HepG2 (cell line): Measurements from ENCODE around the gene GNRH2. TPM values are rescaled to one million over a fixed set of nuclear protein-coding genes. Genes with fewer than 3 reads are reported as not detected.
A peak's percentile ranks its signal among the peaks of the same experiment; 100 is the strongest.

ENCODE experiments used
- ELF4 ChIP-seq: sonication (generic); formaldehyde crosslinking; IDR thresholded peaks from 2 replicates; pipeline ENCODE4 v1.5.0; 2020; ENCODE audit warnings: missing genetic modification reagents, mild to moderate bottlenecking, moderate library complexity, borderline replicate concordance
- ETV5 ChIP-seq: IDR thresholded peaks from 2 replicates; pipeline ENCODE4 v1.6.1; 2018; ENCODE audit warnings: missing biosample characterization, missing genetic modification reagents, inconsistent platforms, borderline replicate concordance
- JUND ChIP-seq: sonication (generic); formaldehyde crosslinking; IDR thresholded peaks from 2 replicates; pipeline ENCODE4 v1.8.0; 2022; ENCODE audit warnings: mild to moderate bottlenecking, missing genetic modification reagents
- MBD4 ChIP-seq: IDR thresholded peaks from 2 replicates; pipeline ENCODE4 v1.6.1; 2012; ENCODE audit warnings: low read length, inconsistent platforms, borderline replicate concordance
- PAWR ChIP-seq: sonication (generic); formaldehyde crosslinking; IDR thresholded peaks from 2 replicates; pipeline ENCODE4 v1.4.0; 2020; ENCODE audit warnings: missing genetic modification reagents, mild to moderate bottlenecking, borderline replicate concordance
- PHF21A ChIP-seq: sonication (generic); formaldehyde crosslinking; IDR thresholded peaks from 2 replicates; pipeline ENCODE4 v1.5.0; 2020; ENCODE audit warnings: mild to moderate bottlenecking, missing genetic modification reagents
- POLR2AphosphoS5 ChIP-seq: IDR thresholded peaks from 2 replicates; pipeline ENCODE4 v1.6.1; 2012; ENCODE audit warnings: low read depth, low read length
- PREB ChIP-seq: sonication (generic); formaldehyde crosslinking; IDR thresholded peaks from 2 replicates; pipeline ENCODE4 v1.4.0; 2020; ENCODE audit warnings: missing genetic modification reagents
- SMYD3 ChIP-seq: sonication (generic); formaldehyde crosslinking; IDR thresholded peaks from 2 replicates; pipeline ENCODE4 v1.8.1; 2023; ENCODE audit warnings: mild to moderate bottlenecking, missing genetic modification reagents
- ZBTB39 ChIP-seq: sonication (generic); formaldehyde crosslinking; IDR thresholded peaks from 2 replicates; pipeline ENCODE4 v1.5.0; 2020; ENCODE audit warnings: missing genetic modification reagents
- ZNF652 ChIP-seq: IDR thresholded peaks from 2 replicates; pipeline ENCODE4 v1.6.1; 2016; ENCODE audit warnings: low read depth, borderline replicate concordance
- polyA plus RNA-seq, 8 experiments: library from polyadenylated mRNA; depleted of rRNA in 3 of 8; stranded (reverse) in 7 of 8; unstranded in 1 of 8; fragments of >200 nt; fragmentation: Illumina TruSeq in 4 of 8; extraction: Trizol in 4 of 8; gene quantifications; 2 replicates each; pipeline versions ENCODE4 v1.2.1 to v1.2.3, GENCODE V29; 2011 to 2016; ENCODE audit warnings: low read depth in 4 of 8, missing spikeins in 1 of 8, mixed read lengths in 1 of 8; ENCODE audit not compliant: insufficient read depth in 1 of 8
- total RNA-seq, 5 experiments: library from RNA; depleted of rRNA; stranded (reverse); fragments of >200 nt; fragmentation: Illumina TruSeq; extraction: Trizol; gene quantifications; 2 replicates each; pipeline ENCODE4 v1.2.3, GENCODE V29; 2016; ENCODE audit warnings: low read depth in 1 of 5
- TF ChIP-seq, protein P1 (sequence below): sonication (generic); formaldehyde crosslinking; conservative IDR thresholded peaks from 2 replicates; pipeline ENCODE4 v1.8.0; 2022; ENCODE audit warnings: mild to moderate bottlenecking, moderate library complexity, missing genetic modification reagents
- TF ChIP-seq, protein P2 (sequence below): IDR thresholded peaks from 2 replicates; pipeline ENCODE4 v1.6.1; 2018; ENCODE audit warnings: missing genetic modification reagents, mild to moderate bottlenecking, missing compliant biosample characterization
- TF ChIP-seq, protein P3 (sequence below): sonication (generic); formaldehyde crosslinking; IDR thresholded peaks from 2 replicates; pipeline ENCODE4 v1.4.0; 2020; ENCODE audit warnings: missing genetic modification reagents, borderline replicate concordance
- TF ChIP-seq, protein P4 (sequence below): sonication (generic); formaldehyde crosslinking; IDR thresholded peaks from 2 replicates; pipeline ENCODE4 v1.4.0; 2020; ENCODE audit warnings: missing genetic modification reagents, borderline replicate concordance

Gene GNRH2
- total and polyA plus RNA-seq, 2 of the 13 experiments (the other 11 are each of a cell fraction or from before 2014, with no cell fraction given): 0.28 TPM; not detected in 1

DNA sequence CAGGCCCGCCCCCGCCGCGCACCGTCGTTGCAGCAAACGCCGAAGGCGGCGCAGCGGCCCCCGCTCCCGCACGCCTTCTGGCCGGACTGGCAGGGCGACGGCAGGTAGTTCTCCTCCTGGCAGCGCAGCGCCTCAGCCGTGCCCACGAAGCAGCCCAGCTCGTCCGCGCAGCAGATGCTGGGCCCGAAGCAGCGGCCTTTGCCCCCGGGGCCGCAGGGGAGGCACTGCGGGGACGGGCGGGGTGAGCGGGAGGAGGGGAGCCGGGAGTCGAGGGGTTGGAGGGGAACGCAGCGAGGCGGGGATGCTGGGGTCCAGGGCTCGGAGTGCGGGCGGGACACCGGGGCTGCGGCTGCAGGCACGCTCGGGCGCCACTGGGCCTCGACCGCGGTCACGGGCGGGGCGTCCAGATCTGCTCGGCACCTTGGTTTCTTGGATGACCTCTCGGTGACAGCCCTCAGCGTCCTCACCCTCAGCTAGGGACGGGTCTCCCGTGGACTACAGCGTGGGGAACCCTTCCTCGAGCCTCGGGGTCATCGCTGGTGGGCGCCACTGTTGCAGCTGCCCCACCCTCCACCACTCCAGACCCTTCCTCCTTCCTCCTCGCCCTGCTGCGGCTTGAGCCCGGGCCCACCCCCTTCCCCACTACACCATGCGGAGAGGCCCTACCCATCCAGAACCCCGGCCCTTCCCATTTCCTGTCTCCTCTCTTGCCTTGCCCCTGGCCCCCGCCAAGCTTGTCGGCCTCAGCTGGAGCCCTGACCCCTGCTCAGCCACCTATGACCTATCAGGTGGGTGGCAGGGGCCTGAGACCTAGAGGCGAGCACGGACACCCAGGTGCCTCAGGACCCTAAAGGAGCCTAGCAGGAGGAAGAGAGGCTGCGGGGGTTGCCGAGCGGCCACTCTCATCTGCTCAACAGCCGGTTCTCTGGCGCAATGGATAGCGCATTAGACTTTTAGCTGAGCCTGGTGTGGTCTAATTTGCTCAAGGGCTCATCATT, 39.8 kb downstream of the GNRH2 start (continued):
- TF ChIP-seq, protein P1, sequence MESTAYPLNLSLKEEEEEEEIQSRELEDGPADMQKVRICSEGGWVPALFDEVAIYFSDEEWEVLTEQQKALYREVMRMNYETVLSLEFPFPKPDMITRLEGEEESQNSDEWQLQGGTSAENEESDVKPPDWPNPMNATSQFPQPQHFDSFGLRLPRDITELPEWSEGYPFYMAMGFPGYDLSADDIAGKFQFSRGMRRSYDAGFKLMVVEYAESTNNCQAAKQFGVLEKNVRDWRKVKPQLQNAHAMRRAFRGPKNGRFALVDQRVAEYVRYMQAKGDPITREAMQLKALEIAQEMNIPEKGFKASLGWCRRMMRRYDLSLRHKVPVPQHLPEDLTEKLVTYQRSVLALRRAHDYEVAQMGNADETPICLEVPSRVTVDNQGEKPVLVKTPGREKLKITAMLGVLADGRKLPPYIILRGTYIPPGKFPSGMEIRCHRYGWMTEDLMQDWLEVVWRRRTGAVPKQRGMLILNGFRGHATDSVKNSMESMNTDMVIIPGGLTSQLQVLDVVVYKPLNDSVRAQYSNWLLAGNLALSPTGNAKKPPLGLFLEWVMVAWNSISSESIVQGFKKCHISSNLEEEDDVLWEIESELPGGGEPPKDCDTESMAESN (CRISPR knock-in tag): no peak
- TF ChIP-seq JUND (CRISPR knock-in tag) (no peak), PHF21A (CRISPR knock-in tag) (no peak), SMYD3 (CRISPR knock-in tag) (no peak), POLR2AphosphoS5 (no peak), ELF4 (CRISPR knock-in tag) (no peak), PREB (no peak), PAWR (CRISPR knock-in tag) (0 out of 2 replicates have a peak, but pooled peaks have one; percentile 35), MBD4 (no peak), ZNF652 (CRISPR knock-in tag) (no peak), ETV5 (no peak), ZBTB39 (CRISPR knock-in tag) (no peak)
- TF ChIP-seq, protein P2, sequence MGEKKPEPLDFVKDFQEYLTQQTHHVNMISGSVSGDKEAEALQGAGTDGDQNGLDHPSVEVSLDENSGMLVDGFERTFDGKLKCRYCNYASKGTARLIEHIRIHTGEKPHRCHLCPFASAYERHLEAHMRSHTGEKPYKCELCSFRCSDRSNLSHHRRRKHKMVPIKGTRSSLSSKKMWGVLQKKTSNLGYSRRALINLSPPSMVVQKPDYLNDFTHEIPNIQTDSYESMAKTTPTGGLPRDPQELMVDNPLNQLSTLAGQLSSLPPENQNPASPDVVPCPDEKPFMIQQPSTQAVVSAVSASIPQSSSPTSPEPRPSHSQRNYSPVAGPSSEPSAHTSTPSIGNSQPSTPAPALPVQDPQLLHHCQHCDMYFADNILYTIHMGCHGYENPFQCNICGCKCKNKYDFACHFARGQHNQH: peak; percentile 40; the same call in 1 of the 2 replicates
- TF ChIP-seq, protein P3, sequence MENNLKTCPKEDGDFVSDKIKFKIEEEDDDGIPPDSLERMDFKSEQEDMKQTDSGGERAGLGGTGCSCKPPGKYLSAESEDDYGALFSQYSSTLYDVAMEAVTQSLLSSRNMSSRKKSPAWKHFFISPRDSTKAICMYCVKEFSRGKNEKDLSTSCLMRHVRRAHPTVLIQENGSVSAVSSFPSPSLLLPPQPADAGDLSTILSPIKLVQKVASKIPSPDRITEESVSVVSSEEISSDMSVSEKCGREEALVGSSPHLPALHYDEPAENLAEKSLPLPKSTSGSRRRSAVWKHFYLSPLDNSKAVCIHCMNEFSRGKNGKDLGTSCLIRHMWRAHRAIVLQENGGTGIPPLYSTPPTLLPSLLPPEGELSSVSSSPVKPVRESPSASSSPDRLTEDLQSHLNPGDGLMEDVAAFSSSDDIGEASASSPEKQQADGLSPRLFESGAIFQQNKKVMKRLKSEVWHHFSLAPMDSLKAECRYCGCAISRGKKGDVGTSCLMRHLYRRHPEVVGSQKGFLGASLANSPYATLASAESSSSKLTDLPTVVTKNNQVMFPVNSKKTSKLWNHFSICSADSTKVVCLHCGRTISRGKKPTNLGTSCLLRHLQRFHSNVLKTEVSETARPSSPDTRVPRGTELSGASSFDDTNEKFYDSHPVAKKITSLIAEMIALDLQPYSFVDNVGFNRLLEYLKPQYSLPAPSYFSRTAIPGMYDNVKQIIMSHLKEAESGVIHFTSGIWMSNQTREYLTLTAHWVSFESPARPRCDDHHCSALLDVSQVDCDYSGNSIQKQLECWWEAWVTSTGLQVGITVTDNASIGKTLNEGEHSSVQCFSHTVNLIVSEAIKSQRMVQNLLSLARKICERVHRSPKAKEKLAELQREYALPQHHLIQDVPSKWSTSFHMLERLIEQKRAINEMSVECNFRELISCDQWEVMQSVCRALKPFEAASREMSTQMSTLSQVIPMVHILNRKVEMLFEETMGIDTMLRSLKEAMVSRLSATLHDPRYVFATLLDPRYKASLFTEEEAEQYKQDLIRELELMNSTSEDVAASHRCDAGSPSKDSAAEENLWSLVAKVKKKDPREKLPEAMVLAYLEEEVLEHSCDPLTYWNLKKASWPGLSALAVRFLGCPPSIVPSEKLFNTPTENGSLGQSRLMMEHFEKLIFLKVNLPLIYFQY (CRISPR knock-in tag): no peak
- TF ChIP-seq, protein P4, sequence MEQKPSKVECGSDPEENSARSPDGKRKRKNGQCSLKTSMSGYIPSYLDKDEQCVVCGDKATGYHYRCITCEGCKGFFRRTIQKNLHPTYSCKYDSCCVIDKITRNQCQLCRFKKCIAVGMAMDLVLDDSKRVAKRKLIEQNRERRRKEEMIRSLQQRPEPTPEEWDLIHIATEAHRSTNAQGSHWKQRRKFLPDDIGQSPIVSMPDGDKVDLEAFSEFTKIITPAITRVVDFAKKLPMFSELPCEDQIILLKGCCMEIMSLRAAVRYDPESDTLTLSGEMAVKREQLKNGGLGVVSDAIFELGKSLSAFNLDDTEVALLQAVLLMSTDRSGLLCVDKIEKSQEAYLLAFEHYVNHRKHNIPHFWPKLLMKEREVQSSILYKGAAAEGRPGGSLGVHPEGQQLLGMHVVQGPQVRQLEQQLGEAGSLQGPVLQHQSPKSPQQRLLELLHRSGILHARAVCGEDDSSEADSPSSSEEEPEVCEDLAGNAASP (CRISPR knock-in tag): no peak
